Endothelial cell of umbilical vein (primary cell): ENCODE data around the gene ADTRP.

Source experiments
- CTCF ChIP-seq, 2 donors: IDR thresholded peaks; 1 replicate in 1 of 2; 2 replicates in 1 of 2; pipeline ENCODE4 v1.5.1; 2011; ENCODE audit warnings: low read length in 2 of 2, mild to moderate bottlenecking in 2 of 2, moderate library complexity in 2 of 2, control low read depth in 1 of 2, inconsistent platforms in 1 of 2, low read depth in 1 of 2; ENCODE audit not compliant: insufficient read depth in 1 of 2; ENCODE audit errors: extremely low read depth in 1 of 2
- EZH2 ChIP-seq: IDR thresholded peaks from 2 replicates; pipeline ENCODE4 v1.6.1; 2012; ENCODE audit warnings: borderline replicate concordance, low read depth, mild to moderate bottlenecking, moderate library complexity, low read length, inconsistent platforms; ENCODE audit not compliant: severe bottlenecking
- GATA2 ChIP-seq: IDR thresholded peaks from 2 replicates; pipeline ENCODE4 v1.7.0; 2011; ENCODE audit warnings: low read depth, mild to moderate bottlenecking, moderate library complexity, mixed read lengths, low read length; ENCODE audit not compliant: insufficient read length, insufficient read depth
- JUN ChIP-seq: IDR thresholded peaks from 2 replicates; pipeline ENCODE4 v1.6.1; 2011; ENCODE audit warnings: borderline replicate concordance, low read depth; ENCODE audit not compliant: insufficient read length, insufficient read depth
- MAX ChIP-seq: IDR thresholded peaks from 2 replicates; pipeline ENCODE4 v1.6.1; 2011; ENCODE audit not compliant: insufficient read depth, insufficient read length
- MYC ChIP-seq: IDR thresholded peaks from one replicate; pipeline ENCODE4 v1.6.1; 2011; ENCODE audit warnings: mild to moderate bottlenecking, low read depth, low read length
- POLR2A ChIP-seq: IDR thresholded peaks from 2 replicates; pipeline ENCODE4 v1.6.1; 2012; ENCODE audit warnings: low read depth, mild to moderate bottlenecking, control low read depth, low read length
- POLR2AphosphoS5 ChIP-seq: IDR thresholded peaks from 2 replicates; pipeline ENCODE4 v1.6.1; 2012; ENCODE audit warnings: low read depth, mild to moderate bottlenecking, control low read depth, low read length, moderate library complexity; ENCODE audit not compliant: insufficient read depth

GRCh38 chr6:11701573-11701972 lies 77.0 kb downstream of the ADTRP start:
- TF ChIP-seq POLR2A (no peak), CTCF (IDR thresholded peaks at IDR 0.05; ENCODE audit: extremely low read depth in 1 of 2, insufficient read depth in 1 of 2, low read depth in 1 of 2, low read length in 2 of 2) (no peak), POLR2AphosphoS5 (no peak), GATA2 (no peak), EZH2 (no peak), JUN (no peak), MAX (no peak), MYC (no peak)
